ENCODE data around the gene C1QTNF1.
A peak's percentile ranks its signal among the peaks of the same experiment; 100 is the strongest.

C1QTNF1 gene

DNA sequence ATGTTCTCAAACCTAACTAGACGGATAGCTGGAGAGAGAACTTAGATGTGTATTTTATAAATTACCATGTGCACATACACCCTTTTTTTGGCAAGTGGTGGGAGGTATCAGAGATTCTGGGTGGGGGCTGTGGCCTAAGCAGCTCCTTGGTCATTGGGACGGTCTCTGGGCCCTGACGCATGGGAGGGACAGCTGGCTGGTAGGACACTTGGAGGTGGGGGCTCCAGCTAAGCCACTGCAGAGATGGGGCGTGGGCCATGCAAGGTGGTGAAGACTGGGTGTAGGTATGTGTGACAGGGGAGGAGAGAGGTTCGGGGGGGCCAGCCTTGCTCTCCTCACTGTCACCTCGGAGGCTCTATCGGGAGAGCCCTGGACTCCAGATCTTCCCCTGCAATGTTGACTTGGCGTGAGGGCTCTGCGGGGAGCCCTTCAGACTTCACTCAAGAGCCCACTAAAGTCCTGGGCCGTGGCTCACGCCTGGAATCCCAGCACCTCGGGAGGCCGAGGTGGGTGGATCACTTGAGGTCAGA lies 17.1 kb downstream of the C1QTNF1 start:
- no peak for DNase-seq (ENCODE audit: low read depth in 2 of 2)

DNA sequence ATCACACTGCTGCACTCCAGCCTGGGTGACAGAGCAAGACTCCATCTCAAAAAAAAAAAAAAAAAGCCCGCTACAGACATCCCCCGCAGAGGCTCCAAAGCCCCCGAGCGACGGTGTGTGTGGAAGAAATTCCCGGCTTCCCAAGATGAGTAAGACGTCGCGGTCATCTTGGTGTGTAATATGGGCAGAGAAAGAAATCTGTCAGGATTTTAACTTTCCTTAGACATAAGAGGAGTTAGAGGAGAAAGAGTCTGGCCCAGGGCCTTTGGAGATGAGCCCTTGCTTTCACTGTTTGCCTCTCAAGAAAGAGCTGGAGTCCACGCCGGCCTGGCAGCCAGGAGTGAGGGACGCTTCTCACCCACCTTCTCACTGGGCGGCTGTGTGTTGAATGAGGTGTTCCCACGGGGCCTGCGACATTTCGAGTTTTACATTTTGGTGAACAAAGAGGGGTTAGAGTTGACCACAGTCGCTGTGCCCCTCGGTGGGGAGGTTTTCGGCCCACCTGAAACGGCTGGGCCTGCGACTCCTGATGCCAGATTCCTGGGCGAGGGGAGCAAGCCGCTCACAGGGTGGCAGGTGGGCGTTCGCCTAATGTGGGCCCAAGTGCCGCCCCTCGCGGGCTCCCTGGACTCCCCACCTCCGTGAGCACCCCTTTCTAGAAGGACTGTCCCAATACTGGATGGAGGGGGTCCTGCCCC lies 17.9 kb downstream of the C1QTNF1 start:
- no peak for DNase-seq (ENCODE audit: low read depth in 2 of 2)

DNA sequence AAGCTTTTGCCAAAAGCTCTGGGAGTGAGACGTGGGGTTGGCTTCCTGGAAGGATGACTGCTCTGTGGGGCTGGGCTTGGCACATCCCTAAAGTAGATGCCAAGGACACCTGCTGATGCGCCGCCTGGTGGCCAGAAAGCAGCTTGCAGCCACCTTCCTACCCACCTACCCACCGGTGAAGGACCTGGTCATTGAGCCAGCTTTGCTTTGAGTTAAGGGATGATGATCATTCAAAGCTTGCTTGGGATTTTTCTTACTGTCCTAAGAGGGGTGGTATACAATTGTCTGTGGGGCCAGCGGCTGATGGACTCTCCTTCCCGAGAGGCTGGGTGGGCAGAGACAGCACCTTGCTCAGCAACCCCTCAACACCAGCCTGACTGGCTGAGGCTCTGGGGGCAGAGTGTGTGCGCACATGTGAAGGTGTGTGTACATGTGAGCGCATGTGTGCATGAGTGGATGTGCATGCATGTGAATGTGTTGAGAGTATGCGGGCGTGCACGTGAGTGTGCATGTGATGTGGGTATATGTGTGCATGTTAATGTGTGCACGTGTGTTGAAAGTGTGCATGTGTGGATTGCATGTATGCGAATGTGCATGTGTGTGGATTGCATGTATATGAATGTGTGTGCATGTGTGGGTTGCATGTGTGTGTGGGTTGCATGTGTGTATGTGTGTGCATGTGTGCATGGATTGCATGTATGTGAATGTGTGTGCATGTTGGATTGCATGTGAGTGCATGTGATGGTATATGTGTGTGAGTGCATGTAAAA lies 18.6 kb downstream of the C1QTNF1 start:
- DNase-seq (ENCODE audit: low read depth in 2 of 2): peak; percentile 57 to 69

DNA sequence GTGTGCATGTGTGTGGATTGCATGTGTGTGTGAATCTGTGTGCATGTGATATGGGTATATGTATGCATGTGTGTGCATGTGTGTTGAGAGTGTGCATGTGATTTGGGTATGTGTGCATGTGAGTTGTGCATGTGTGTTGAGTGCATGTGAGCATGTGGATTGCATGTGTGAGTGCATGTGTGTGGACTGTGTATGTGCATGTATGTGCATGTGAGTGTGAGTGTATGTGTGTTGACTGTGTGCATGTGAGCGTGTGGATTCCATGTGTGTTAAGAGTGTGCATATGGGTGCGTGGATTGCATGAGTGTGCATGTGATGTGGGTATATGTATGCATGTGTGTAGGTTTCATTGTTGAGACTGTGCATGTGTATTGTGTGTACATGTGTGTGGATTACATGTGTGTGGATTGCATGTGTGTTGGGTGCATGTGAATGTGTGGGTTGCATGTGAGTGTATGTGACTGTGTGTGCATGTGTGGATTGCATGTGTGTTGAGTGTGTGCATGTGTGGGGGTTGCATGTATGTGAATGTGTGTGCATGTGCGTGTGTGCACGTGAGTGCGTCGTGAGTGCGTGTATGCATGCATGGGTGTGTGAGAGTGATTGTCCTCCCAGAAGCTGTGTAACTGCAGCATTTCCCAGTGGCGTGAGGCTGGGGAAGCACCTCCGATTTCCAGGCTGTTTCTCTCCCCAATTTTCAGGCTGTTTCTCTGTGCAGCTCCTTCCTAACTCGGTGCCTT lies 19.4 kb downstream of the C1QTNF1 start:
- no peak for DNase-seq (ENCODE audit: low read depth in 2 of 2)

DNA sequence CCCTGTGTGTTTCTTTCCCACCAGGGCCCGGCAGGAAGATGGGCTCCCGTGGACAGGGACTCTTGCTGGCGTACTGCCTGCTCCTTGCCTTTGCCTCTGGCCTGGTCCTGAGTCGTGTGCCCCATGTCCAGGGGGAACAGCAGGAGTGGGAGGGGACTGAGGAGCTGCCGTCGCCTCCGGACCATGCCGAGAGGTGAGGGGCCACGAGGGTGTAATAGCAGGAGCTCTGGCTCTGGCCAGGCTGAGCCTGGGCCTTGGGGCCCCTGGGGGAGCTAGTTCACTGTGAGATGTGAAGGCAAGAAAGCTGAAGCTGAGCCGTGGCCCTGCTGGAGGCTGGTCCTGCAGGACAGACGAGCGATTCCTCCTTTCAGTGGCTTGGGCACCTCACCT lies 20.0 kb downstream of the C1QTNF1 start:
- no peak for DNase-seq (ENCODE audit: low read depth in 2 of 2)

DNA sequence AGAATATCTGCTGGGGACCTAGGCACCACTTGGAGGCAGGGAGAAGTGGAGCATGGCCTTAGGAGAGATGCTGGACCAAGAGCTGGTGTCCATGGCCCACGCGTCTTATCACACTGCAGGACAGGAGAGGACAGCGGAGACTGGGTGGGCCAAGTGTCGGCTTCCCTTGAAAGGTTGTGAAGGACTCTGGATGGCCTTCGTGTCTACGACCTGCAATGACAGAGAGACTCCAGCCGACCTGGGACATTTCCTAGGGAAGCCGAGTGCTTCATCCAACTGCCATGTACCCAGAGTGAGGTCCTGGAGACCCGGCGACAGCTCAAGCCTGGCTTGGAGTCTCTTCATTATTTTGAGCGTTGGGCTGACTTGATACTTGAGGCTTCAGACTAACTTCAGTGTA lies 20.5 kb downstream of the C1QTNF1 start:
- no peak for DNase-seq (ENCODE audit: low read depth in 2 of 2)

DNA sequence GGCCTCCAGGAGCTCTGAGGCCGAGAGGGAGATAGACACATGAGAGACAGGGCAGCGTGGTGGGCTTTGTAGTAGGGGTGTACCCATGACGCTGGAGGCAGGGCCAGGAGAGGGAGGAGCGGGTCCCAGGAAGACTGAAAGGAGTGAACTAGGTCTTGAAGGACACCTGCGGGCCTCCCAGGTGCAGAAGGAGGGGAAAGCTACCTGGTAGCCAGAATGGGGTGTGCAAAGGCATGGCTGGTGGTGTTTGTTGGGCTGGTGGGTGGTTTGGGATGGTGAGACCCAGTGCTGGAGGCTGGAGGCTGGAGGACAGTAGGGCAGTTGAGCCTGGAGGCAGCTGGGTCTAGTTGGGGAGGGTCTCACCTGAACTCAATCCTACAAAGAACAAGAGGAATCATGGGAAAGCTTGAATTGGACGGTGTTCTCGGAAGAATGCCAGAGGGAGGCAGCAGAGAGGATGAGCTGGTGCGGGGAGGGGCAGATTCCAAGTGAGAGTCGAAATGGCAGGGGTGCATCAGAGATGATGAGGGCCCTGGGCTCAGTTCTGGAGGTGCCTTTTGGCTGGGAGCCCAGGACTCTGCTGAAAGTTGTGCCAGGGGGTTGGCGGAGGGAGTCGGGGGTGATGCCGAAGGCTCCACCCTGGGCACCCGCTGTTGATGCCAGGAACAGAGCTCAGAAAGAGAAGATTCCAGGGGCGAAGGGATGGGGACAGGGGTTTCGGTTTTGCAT lies 21.2 kb downstream of the C1QTNF1 start:
- no peak for DNase-seq (ENCODE audit: low read depth in 2 of 2)

DNA sequence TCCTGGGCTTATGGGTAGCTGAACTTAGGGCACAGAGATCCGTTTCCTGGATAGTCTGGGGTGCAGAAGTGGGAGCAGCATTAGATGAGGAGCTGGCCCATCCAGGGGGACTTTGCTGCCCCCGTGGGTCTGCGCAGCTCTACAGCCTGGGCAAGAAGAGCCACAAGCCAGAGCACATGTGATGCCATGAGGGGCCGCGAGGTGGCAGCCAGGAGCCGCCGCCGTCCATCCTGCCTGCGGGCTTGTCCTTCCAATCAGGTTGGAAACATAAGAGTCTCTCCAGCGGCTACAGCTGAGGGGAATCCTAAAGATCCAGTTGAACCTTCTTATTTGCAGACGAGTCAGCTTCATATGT lies 21.9 kb downstream of the C1QTNF1 start:
- DNase-seq (ENCODE audit: low read depth in 2 of 2): peak; percentile 39 to 62

DNA sequence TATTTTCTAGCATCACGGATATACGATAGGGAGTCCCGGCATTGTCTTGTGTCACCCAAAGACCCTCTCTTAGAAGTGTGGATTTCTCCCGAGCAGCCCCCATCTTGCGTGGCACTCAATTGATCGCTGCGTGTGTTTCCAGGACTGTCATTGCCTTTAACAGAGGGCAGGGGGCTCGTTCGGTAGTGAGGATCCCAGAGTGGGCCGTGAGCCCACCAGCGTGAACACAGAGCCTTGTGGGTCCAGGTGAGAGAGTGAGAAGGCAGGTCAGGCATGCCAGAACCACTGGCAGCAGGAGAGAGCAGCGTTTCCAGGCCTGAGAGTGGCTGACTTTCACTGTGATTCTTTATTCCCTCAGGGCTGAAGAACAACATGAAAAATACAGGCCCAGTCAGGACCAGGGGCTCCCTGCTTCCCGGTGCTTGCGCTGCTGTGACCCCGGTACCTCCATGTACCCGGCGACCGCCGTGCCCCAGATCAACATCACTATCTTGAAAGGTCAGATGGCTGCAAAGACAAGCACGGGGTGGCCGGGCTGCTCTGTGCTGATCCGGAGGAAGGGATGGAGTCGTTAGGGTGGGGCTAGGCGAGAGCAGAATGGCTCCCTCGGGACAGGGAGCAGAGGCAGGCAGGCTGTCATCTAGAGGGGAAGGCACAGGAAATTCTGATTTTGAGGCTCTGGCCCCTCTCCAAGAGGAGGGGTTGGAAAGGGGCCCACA lies 22.4 kb downstream of the C1QTNF1 start:
- DNase-seq (ENCODE audit: low read depth in 2 of 2): no peak

DNA sequence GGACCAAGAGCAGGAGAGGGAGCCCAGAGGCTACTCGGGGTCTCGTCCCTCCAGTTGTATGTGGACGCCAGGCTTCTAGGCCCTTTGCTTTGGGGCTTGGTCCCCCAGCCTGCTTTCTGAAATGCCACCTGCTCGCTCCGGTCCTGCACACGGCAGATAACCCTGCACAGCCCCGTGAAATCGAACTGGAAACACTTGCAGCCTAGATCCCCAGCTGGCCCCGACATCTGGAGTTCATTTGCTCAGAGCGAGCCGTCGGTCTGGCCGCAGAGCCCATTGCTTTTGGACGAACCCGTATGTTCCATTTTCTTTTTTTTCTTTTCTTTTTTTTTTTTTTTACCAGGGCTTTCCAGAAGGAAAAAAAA lies 22.9 kb downstream of the C1QTNF1 start:
- DNase-seq (ENCODE audit: low read depth in 2 of 2): no peak

DNA sequence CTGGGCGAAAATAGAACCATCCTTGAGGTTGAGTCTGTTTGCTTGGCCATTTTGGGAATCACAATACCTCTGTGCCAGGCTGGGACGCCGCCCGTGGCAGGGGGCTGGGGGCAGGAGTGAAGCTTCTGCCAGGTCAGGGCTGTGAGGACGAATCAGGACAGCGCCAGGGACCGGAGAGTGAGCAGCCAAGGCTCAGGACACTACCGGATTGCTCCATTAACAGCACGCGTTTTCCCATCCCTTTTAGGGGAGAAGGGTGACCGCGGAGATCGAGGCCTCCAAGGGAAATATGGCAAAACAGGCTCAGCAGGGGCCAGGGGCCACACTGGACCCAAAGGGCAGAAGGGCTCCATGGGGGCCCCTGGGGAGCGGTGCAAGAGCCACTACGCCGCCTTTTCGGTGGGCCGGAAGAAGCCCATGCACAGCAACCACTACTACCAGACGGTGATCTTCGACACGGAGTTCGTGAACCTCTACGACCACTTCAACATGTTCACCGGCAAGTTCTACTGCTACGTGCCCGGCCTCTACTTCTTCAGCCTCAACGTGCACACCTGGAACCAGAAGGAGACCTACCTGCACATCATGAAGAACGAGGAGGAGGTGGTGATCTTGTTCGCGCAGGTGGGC lies 23.4 kb downstream of the C1QTNF1 start:
- no peak for DNase-seq (ENCODE audit: low read depth in 2 of 2)

DNA sequence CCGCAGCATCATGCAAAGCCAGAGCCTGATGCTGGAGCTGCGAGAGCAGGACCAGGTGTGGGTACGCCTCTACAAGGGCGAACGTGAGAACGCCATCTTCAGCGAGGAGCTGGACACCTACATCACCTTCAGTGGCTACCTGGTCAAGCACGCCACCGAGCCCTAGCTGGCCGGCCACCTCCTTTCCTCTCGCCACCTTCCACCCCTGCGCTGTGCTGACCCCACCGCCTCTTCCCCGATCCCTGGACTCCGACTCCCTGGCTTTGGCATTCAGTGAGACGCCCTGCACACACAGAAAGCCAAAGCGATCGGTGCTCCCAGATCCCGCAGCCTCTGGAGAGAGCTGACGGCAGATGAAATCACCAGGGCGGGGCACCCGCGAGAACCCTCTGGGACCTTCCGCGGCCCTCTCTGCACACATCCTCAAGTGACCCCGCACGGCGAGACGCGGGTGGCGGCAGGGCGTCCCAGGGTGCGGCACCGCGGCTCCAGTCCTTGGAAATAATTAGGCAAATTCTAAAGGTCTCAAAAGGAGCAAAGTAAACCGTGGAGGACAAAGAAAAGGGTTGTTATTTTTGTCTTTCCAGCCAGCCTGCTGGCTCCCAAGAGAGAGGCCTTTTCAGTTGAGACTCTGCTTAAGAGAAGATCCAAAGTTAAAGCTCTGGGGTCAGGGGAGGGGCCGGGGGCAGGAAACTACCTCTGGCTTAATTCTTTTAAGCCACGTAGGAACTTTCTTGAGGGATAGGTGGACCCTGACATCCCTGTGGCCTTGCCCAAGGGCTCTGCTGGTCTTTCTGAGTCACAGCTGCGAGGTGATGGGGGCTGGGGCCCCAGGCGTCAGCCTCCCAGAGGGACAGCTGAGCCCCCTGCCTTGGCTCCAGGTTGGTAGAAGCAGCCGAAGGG lies 24.2 kb downstream of the C1QTNF1 start:
- no peak for DNase-seq (ENCODE audit: low read depth in 2 of 2)

DNA sequence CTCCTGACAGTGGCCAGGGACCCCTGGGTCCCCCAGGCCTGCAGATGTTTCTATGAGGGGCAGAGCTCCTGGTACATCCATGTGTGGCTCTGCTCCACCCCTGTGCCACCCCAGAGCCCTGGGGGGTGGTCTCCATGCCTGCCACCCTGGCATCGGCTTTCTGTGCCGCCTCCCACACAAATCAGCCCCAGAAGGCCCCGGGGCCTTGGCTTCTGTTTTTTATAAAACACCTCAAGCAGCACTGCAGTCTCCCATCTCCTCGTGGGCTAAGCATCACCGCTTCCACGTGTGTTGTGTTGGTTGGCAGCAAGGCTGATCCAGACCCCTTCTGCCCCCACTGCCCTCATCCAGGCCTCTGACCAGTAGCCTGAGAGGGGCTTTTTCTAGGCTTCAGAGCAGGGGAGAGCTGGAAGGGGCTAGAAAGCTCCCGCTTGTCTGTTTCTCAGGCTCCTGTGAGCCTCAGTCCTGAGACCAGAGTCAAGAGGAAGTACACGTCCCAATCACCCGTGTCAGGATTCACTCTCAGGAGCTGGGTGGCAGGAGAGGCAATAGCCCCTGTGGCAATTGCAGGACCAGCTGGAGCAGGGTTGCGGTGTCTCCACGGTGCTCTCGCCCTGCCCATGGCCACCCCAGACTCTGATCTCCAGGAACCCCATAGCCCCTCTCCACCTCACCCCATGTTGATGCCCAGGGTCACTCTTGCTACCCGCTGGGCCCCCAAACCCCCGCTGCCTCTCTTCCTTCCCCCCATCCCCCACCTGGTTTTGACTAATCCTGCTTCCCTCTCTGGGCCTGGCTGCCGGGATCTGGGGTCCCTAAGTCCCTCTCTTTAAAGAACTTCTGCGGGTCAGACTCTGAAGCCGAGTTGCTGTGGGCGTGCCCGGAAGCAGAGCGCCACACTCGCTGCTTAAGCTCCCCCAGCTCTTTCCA lies 25.1 kb downstream of the C1QTNF1 start:
- no peak for DNase-seq (ENCODE audit: low read depth in 2 of 2)

DNA sequence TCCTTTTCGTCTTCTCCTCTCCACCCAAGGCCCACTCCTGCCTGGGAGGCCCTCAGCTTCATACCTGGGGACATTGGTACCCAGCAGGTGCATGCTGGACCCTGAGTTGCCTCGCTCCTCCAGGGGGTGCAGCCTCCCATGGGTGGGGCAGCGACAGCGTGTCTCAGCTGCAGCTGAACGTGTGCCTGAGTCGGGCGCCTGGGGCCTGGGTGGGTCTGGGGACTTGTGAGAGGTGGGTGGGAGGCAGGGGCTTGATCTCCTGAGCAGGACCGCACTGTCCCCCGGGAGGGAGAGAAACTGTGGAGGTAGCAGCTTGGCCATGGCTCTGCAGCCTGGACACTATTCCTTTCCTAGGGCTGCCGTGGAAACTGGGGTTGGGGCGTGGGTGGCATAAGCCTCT lies 25.9 kb downstream of the C1QTNF1 start:
- DNase-seq (ENCODE audit: low read depth in 2 of 2): no peak

DNA sequence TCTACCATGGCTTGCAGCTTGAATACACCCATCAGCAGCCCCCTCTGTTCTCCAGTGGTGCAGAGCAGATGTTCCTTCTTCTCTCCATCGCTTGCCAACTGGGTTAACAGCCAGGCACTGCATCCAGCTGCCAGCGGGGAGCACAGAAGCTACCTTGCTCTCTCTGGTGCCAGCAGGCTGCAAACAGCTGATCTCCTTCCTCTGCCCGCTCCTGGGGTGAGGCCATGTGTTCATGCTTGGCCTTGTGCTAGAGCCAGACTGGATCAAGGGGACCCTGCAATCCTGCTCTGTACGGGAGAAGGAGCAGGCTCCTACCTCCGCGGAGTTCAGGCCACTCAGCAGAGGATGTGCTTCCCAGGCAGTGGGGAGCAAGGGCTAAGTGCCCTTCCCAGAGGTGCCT lies 26.6 kb downstream of the C1QTNF1 start:
- no peak for DNase-seq (ENCODE audit: low read depth in 2 of 2)

DNA sequence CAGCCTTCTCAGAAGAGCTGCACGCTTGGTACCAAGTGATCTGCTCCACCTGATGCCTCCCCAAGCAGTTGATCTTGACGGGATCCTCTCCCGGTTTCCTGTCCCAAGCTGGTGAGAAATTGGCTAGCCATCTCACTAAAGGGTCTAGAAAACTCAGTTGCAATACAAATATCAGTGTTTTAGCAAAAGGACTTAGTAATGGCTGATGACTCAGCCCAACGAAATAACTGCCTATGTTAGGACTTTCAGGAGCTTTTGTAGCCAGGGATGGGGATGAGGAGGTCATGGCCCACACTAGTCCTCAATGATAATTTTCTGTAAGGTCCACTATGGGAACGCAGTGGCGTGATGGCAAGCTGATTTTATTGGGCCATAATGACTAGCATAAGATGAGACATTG lies 27.3 kb downstream of the C1QTNF1 start:
- no peak for DNase-seq (ENCODE audit: low read depth in 2 of 2)

DNA sequence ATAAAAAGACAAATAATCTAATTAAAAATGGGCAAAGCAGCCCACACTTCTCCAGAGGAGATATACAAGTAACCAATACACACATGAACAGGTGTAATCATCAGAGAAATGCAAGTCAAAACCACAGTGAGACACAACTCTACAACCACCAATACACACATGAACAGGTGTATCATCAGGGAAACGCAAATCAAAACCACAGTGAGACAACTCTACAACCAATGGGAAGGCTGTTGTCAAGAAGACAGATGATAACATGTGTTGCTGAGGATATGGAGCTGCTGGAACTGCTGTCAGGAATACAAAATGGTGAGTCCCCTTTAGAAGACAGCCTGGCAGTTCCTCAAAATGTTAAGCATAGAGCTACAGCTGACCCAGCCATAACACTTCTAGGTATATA lies 28.2 kb downstream of the C1QTNF1 start:
- no peak for DNase-seq (ENCODE audit: low read depth in 2 of 2)

DNA sequence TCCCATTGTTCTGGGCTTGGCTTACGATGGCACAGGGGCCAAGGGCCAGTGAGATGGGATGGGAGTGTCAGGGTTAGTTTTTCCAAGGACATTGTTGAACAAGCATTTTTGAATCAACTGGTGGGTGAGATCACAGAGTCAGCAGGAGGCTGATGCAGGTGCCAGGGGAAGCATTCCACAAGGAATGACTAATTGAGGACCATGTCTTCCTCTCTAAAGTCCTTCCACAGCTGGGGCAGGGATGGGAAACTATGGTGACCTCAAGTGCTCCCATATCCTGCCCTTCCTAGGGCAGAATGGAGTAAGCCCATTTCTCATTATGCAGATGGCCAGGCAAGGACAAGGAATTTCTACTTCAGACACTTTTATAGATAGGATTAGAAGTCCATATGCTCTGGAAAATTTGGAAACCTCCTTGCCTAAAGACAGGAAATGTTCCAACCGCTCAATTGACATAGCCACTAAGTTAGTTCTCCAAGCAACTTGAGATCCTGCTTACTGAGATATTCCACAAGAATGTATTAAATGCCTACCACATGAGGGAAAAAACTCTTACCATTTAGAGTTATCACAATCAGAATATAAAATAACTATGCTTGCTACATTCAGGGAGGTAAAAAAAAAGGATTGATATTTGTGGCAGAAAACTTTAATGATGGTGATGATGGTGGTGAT lies 29.4 kb downstream of the C1QTNF1 start:
- DNase-seq (ENCODE audit: low read depth in 2 of 2): no peak

Measured in activated CD4-positive, alpha-beta T cell treated with anti-CD3 and anti-CD28 coated beads for 24 hours (primary cell).